B cell (primary cell): ENCODE measurements around the gene ADCY3.

ENCODE experiments used
- EZH2 ChIP-seq: IDR thresholded peaks from 2 replicates; pipeline ENCODE4 v1.6.1; 2012; ENCODE audit warnings: borderline replicate concordance, low read depth, mild to moderate bottlenecking, moderate library complexity, low read length; ENCODE audit not compliant: insufficient read depth, poor library complexity, severe bottlenecking
- TF ChIP-seq, protein P1 (sequence below): fragments of 200-600 bp; IDR thresholded peaks from one replicate; pipeline ENCODE4 v1.8.0; 2022; ENCODE audit warnings: antibody characterized with exemption, mild to moderate bottlenecking

GRCh38 chr2:24838541-24838940 is 81.5 kb downstream of the ADCY3 start:
- TF ChIP-seq, protein P1, sequence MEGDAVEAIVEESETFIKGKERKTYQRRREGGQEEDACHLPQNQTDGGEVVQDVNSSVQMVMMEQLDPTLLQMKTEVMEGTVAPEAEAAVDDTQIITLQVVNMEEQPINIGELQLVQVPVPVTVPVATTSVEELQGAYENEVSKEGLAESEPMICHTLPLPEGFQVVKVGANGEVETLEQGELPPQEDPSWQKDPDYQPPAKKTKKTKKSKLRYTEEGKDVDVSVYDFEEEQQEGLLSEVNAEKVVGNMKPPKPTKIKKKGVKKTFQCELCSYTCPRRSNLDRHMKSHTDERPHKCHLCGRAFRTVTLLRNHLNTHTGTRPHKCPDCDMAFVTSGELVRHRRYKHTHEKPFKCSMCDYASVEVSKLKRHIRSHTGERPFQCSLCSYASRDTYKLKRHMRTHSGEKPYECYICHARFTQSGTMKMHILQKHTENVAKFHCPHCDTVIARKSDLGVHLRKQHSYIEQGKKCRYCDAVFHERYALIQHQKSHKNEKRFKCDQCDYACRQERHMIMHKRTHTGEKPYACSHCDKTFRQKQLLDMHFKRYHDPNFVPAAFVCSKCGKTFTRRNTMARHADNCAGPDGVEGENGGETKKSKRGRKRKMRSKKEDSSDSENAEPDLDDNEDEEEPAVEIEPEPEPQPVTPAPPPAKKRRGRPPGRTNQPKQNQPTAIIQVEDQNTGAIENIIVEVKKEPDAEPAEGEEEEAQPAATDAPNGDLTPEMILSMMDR, result no peak
- TF ChIP-seq EZH2, result no peak
